OCI-LY7 (cell line): ENCODE measurements around the gene FMO2. TPM values are rescaled to one million over a fixed set of nuclear protein-coding genes. Genes with fewer than 3 reads are reported as not detected.

Experiments
- BruUV-seq: library from RNA; stranded (reverse); fragments of 400-500 nt; replicated peaks from 2 replicates; lab custom pipeline; 2021; lab: Mats Ljungman, UMichigan
- CTCF ChIA-PET: fragments of 300-600 bp; sonication (Branson Sonifier 250); formaldehyde crosslinking; loops from one replicate; lab custom pipeline; 2022; ENCODE audit warnings: antibody characterized with exemption; ENCODE audit not compliant: unreplicated experiment; lab: Charles Lee
- POLR2A ChIA-PET: fragments of 300-600 bp; sonication (Branson Sonifier 250); formaldehyde crosslinking; loops from one replicate; lab custom pipeline; 2022; ENCODE audit warnings: antibody characterized with exemption; lab: Charles Lee
- DNase-seq: peaks from one replicate; pipeline ENCODE4 v3.0.0-alpha.2; 2015; ENCODE audit warnings: low spot score
- H2AFZ ChIP-seq: fragments of 200-600 bp; sonication (generic), shearing (Covaris generic); 2 replicates; pipeline ENCODE4 v1.6.1; 2014; ENCODE audit warnings: mild to moderate bottlenecking, antibody characterized with exemption, low read length, moderate library complexity
- H3K27ac ChIP-seq: fragments of 200-600 bp; sonication (generic); 2 replicates; pipeline ENCODE4 v1.5.1; 2014; ENCODE audit warnings: mixed run types, low read depth, mild to moderate bottlenecking, moderate library complexity, low read length, inconsistent platforms; ENCODE audit not compliant: poor library complexity, severe bottlenecking
- H3K36me3 ChIP-seq: fragments of 200-600 bp; sonication (generic); 2 replicates; pipeline ENCODE4 v1.6.1; 2014; ENCODE audit warnings: mild to moderate bottlenecking, antibody characterized with exemption, low read length, moderate library complexity, mixed read lengths; ENCODE audit not compliant: insufficient read depth
- H3K4me1 ChIP-seq: fragments of 200-600 bp; sonication (generic); 2 replicates; pipeline ENCODE4 v1.5.1; 2014; ENCODE audit warnings: mild to moderate bottlenecking, low read length; ENCODE audit not compliant: insufficient read depth, poor library complexity, severe bottlenecking
- H3K4me2 ChIP-seq: fragments of 200-600 bp; sonication (generic); 2 replicates; pipeline ENCODE4 v1.6.1; 2014; ENCODE audit warnings: mild to moderate bottlenecking, low read length
- H3K4me3 ChIP-seq: fragments of 200-600 bp; sonication (generic); 2 replicates; pipeline ENCODE4 v1.5.1; 2014; ENCODE audit warnings: mild to moderate bottlenecking, low read depth, low read length; ENCODE audit not compliant: poor library complexity, severe bottlenecking
- H3K79me2 ChIP-seq: fragments of 200-600 bp; sonication (generic); 2 replicates; pipeline ENCODE4 v1.6.1; 2016; ENCODE audit warnings: low read depth, mild to moderate bottlenecking, low read length, moderate library complexity, mixed read lengths; ENCODE audit not compliant: insufficient read depth
- H3K9me2 ChIP-seq: fragments of 200-600 bp; sonication (generic); 2 replicates; pipeline ENCODE4 v1.6.1; 2016; ENCODE audit warnings: mild to moderate bottlenecking, low read length, mixed read lengths; ENCODE audit not compliant: insufficient read depth
- H3K9me3 ChIP-seq: fragments of 200-600 bp; sonication (generic); 2 replicates; pipeline ENCODE4 v1.6.1; 2014; ENCODE audit warnings: mild to moderate bottlenecking, mixed run types, low read length, mixed read lengths
- H4K20me1 ChIP-seq: fragments of 200-600 bp; sonication (generic); 2 replicates; pipeline ENCODE4 v1.6.1; 2014; ENCODE audit warnings: mild to moderate bottlenecking, antibody characterized with exemption, low read length, moderate library complexity, mixed read lengths; ENCODE audit not compliant: insufficient read depth
- EZH2phosphoT487 ChIP-seq: fragments of 200-600 bp; sonication (generic); IDR thresholded peaks from 2 replicates; pipeline ENCODE4 v1.6.1; 2018; ENCODE audit warnings: low read depth, borderline replicate concordance, mild to moderate bottlenecking, mixed run types, antibody characterized with exemption, low read length, moderate library complexity, mixed read lengths
- intact Hi-C: fragments of 100-400 bp; cut with micrococcal nuclease; formaldehyde crosslinking; loops from one replicate; pipeline ENCODE4 v1.10.0; 2022; ENCODE audit not compliant: unreplicated experiment
- small RNA-seq: library from RNA; depleted of rRNA; stranded (forward); fragments of <200 nt; gene quantifications from one replicate; pipeline ENCODE3, GENCODE V24; 2014
- total RNA-seq, 2 experiments: library from RNA; depleted of rRNA in 1 of 2; stranded (reverse); fragments of >200 nt in 1 of 2; shearing (Covaris generic) in 1 of 2; gene quantifications; 2 replicates each; pipeline ENCODE4 v1.2.3, GENCODE V29; 2014 to 2022
- TF ChIP-seq, protein P1 (sequence below): fragments of 200-600 bp; sonication (generic); conservative IDR thresholded peaks from 2 replicates; pipeline ENCODE4 v1.5.1; 2014; ENCODE audit warnings: mild to moderate bottlenecking, antibody characterized with exemption, low read length, moderate library complexity, mixed read lengths

FMO2 gene
- total RNA-seq, 2 experiments from 2014 or later = not detected

DNA sequence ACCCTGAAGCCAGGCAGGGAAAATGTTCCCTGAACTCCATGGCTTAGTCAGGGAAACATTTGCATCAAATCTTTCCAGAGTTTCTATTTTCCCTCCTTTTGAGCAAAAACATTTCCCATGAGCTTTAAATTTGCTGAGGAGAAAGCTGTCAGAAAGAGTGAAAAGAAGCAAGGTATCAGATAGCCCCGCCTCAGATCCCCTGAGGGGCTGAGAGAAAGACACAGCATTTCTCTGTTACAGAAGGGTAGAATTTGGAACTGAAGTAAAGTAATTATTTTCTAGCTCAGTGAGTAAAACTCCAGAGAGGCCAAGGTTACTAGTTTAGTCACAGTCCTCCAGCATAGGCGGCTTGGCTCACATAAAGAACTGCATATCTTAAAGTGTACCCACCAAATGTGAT, 73.8 kb downstream of the FMO2 start:
- ChIA-PET CTCF (no interaction called here), POLR2A (interaction anchor here (0.6 to 1.6 kb wide), 5 partner anchors 12 to 29 kb away, joined by 3 to 4 read pairs (median 4); no protein-coding TSS in a partner anchor)
- Histone ChIP-seq H3K4me3 (no peak overlapping the region), H4K20me1 (no peaks in the 10 kb centered on the region), H3K27ac (no peak overlapping the region), H3K36me3 (no peaks in the 10 kb centered on the region; the same call in 1 of the 2 replicates), H3K79me2 (no peaks in the 10 kb centered on the region), H2AFZ (no peak overlapping the region), H3K9me2 (no peaks in the 10 kb centered on the region), H3K9me3 (no peaks in the 10 kb centered on the region), H3K4me2 (no peak overlapping the region), H3K4me1 (peaks cover 34% of the 10 kb centered on the region)
- intact Hi-C loops = no loop called here
- no peak for TF ChIP-seq EZH2phosphoT487
- TF ChIP-seq, protein P1, sequence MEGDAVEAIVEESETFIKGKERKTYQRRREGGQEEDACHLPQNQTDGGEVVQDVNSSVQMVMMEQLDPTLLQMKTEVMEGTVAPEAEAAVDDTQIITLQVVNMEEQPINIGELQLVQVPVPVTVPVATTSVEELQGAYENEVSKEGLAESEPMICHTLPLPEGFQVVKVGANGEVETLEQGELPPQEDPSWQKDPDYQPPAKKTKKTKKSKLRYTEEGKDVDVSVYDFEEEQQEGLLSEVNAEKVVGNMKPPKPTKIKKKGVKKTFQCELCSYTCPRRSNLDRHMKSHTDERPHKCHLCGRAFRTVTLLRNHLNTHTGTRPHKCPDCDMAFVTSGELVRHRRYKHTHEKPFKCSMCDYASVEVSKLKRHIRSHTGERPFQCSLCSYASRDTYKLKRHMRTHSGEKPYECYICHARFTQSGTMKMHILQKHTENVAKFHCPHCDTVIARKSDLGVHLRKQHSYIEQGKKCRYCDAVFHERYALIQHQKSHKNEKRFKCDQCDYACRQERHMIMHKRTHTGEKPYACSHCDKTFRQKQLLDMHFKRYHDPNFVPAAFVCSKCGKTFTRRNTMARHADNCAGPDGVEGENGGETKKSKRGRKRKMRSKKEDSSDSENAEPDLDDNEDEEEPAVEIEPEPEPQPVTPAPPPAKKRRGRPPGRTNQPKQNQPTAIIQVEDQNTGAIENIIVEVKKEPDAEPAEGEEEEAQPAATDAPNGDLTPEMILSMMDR = no peak
- no TSS peak for BruUV-seq
- no peak for DNase-seq

Small RNA genes lying within 50 kb of the gene (small RNA-seq; reads per million reads assigned to genes)
- gene RF00019 = not detected

Other genes starting within 250 kb of the FMO2 start
- gene MROH9, start 249.8 kb upstream of the FMO2 start, total RNA-seq (2014; rRNA removed; shearing (Covaris generic)) = not detected in 2 replicates
- gene MROH9, start 249.8 kb upstream of the FMO2 start, total RNA-seq (2022) = not detected in 2 replicates
- gene FMO3, start 94.4 kb upstream of the FMO2 start, total RNA-seq (2014; rRNA removed; shearing (Covaris generic)) = not detected in 2 replicates
- gene FMO3, start 94.4 kb upstream of the FMO2 start, total RNA-seq (2022) = not detected in 2 replicates
- gene FMO1, start 63.2 kb downstream of the FMO2 start, total RNA-seq (2014; rRNA removed; shearing (Covaris generic)) = 0.38 and 1.2 TPM in 2 replicates
- 0.34 and 0.98 TPM in 2 replicates for gene FMO1, start 63.2 kb downstream of the FMO2 start, total RNA-seq (2022)
- 3.9 and 4.0 TPM in 2 replicates for gene FMO4, start 128.9 kb downstream of the FMO2 start, total RNA-seq (2014; rRNA removed; shearing (Covaris generic))
- gene FMO4, start 128.9 kb downstream of the FMO2 start, total RNA-seq (2022) = 2.6 and 4.8 TPM in 2 replicates